Measurements from ENCODE around the gene ADAD2. TPM values are rescaled to one million over a fixed set of nuclear protein-coding genes. Genes with fewer than 3 reads are reported as not detected.

Gene ADAD2
- total and polyA plus RNA-seq, 9 of the 15 experiments (the other 6 are each of a cell fraction or from before 2014, with no cell fraction given): 0.07 TPM; not detected in 8

GRCh38 chr16:84144209-84144858, 46.6 kb upstream of the ADAD2 start (continued):
- peak in 1 of 2 experiments; percentile 38; a peak in 1 of 4 replicates for TF ChIP-seq ZMIZ1 (IDR thresholded peaks at IDR 0.05; ENCODE audit: low read depth in 2 of 2, low read length in 2 of 2)
- TF ChIP-seq BCOR (IDR thresholded peaks at IDR 0.05): no peak
- no peak for TF ChIP-seq PHF21A (IDR thresholded peaks at IDR 0.05; ENCODE audit: borderline replicate concordance, low read depth)
- 0 out of 2 replicates have a peak, but pooled peaks have one; percentile 26 for TF ChIP-seq EP400 (IDR thresholded peaks at IDR 0.05)
- no peak for TF ChIP-seq SRSF3 (IDR thresholded peaks at IDR 0.05; ENCODE audit: insufficient read depth, low read length)
- peak; percentile 63; the same call in 1 of the 2 replicates for TF ChIP-seq NR1H2 (CRISPR knock-in tag; IDR thresholded peaks at IDR 0.05)
- TF ChIP-seq NEUROD1 (IDR thresholded peaks at IDR 0.05; ENCODE audit: borderline replicate concordance, low read depth, low read length, partially characterized antibody): no peak
- TF ChIP-seq TAF9B (IDR thresholded peaks at IDR 0.05; ENCODE audit: partially characterized antibody): no peak
- TF ChIP-seq EHMT2 (IDR thresholded peaks at IDR 0.05): no peak
- no peak for TF ChIP-seq ZSCAN32 (CRISPR knock-in tag; IDR thresholded peaks at IDR 0.05)
- TF ChIP-seq PPARD (CRISPR knock-in tag; IDR thresholded peaks at IDR 0.05): no peak
- TF ChIP-seq RUNX1 (IDR thresholded peaks at IDR 0.05; ENCODE audit: low read depth): no peak
- no peak for TF ChIP-seq LEF1 (IDR thresholded peaks at IDR 0.05)
- 0 out of 2 replicates have a peak, but pooled peaks have one; percentile 40 for TF ChIP-seq SMARCC2 (IDR thresholded peaks at IDR 0.05; ENCODE audit: low read depth)
- no peak for TF ChIP-seq WHSC1 (IDR thresholded peaks at IDR 0.05; ENCODE audit: low read length)
- no peak for TF ChIP-seq COPS2 (conservative IDR thresholded peaks at IDR 0.05)
- TF ChIP-seq TAF15 (IDR thresholded peaks at IDR 0.05; ENCODE audit: low read depth, low read length): no peak
- peak; percentile 39; the same call in 1 of the 2 replicates for TF ChIP-seq BRD4 (IDR thresholded peaks at IDR 0.05)
- no peak for TF ChIP-seq ATF3 (IDR thresholded peaks at IDR 0.05)
- TF ChIP-seq ATF3 (CRISPR knock-in tag; conservative IDR thresholded peaks at IDR 0.05): 0 out of 2 replicates have a peak, but pooled peaks have one; percentile 45
- no peak for TF ChIP-seq MTA1 (IDR thresholded peaks at IDR 0.05; ENCODE audit: borderline replicate concordance)
- peak; percentile 68; the same call in 1 of the 2 replicates for TF ChIP-seq ZC3H4 (CRISPR knock-in tag; IDR thresholded peaks at IDR 0.05; ENCODE audit: borderline replicate concordance)
- no peak for TF ChIP-seq MCM3 (IDR thresholded peaks at IDR 0.05)
- TF ChIP-seq ZNF12 (CRISPR knock-in tag; IDR thresholded peaks at IDR 0.05): peak; percentile 79; the same call in 1 of the 2 replicates
- TF ChIP-seq CBFA2T2 (conservative IDR thresholded peaks at IDR 0.05): no peak
- peak; percentile 27; the same call in 1 of the 2 replicates for TF ChIP-seq ZFX (CRISPR knock-in tag; IDR thresholded peaks at IDR 0.05)
- no peak for TF ChIP-seq ARNT (IDR thresholded peaks at IDR 0.05)

Measured in K562 (cell line).